Mesenteric fat pad (tissue), 1 donor: ENCODE data around the gene HOXA4. TPM values are rescaled to one million over a fixed set of nuclear protein-coding genes. Genes with fewer than 3 reads are reported as not detected.

Experiments used
- microRNA-seq: library from miRNA; unstranded; fragments of <30 nt; microRNA quantifications from one replicate; pipeline ENCODE4 v1.2.0, GENCODE V29; 2020; ENCODE audit warnings: borderline number of aligned reads
- total RNA-seq: library from RNA; stranded (reverse); fragmentation: NEBNext Ultra II Directional; extraction: Animal tissue kit (Norgen Biotek cat#: 25700); gene quantifications from one replicate; pipeline ENCODE4 v1.2.1, GENCODE V29; 2021
- donor health status: DM: yes; HTN: yes; CAD: no.

HOXA4 gene
- total RNA-seq, 1 donor from 2014 or later: 4.0 TPM

Small RNA genes within 50 kb of the gene (microRNA-seq; reads per million reads assigned to microRNA genes)
- gene MIR196B: 4,585 reads per million, percentile 89 among the genes with 10 or more reads in this experiment

Other genes with a start within 250 kb of the HOXA4 start
- 1.3 TPM for gene HOXA1, start 34.8 kb downstream of the HOXA4 start, total RNA-seq
- gene HOXA2, start 28.1 kb downstream of the HOXA4 start, total RNA-seq: 1.2 TPM
- 15.3 TPM for gene HOXA5, start 12.9 kb upstream of the HOXA4 start, total RNA-seq
- 3.1 TPM for gene HOXA6, start 17.0 kb upstream of the HOXA4 start, total RNA-seq
- 5.8 TPM for gene HOXA3, start 21.8 kb upstream of the HOXA4 start, total RNA-seq
- 7.5 TPM for gene HOXA7, start 25.9 kb upstream of the HOXA4 start, total RNA-seq
- 10.4 TPM for gene HOXA9, start 34.8 kb upstream of the HOXA4 start, total RNA-seq
- 19.7 TPM for gene HOXA10, start 43.6 kb upstream of the HOXA4 start, total RNA-seq
- gene HOXA11, start 54.5 kb upstream of the HOXA4 start, total RNA-seq: 6.1 TPM
- 1.9 TPM for gene HOXA13, start 69.3 kb upstream of the HOXA4 start, total RNA-seq
- 0.13 TPM for gene EVX1, start 112.0 kb upstream of the HOXA4 start, total RNA-seq